HepG2 (cell line): ENCODE data around the gene S100A6. TPM values are rescaled to one million over a fixed set of nuclear protein-coding genes. Genes with fewer than 3 reads are reported as not detected.

Experiments used
- ARID4A ChIP-seq: sonication (generic); formaldehyde crosslinking; IDR thresholded peaks from 2 replicates; pipeline ENCODE4 v1.5.0; 2020; ENCODE audit warnings: mild to moderate bottlenecking, missing genetic modification reagents, borderline replicate concordance
- EED ChIP-seq: sonication (generic); formaldehyde crosslinking; IDR thresholded peaks from 2 replicates; pipeline ENCODE4 v1.5.0; 2020; ENCODE audit warnings: mild to moderate bottlenecking, missing genetic modification reagents
- HES4 ChIP-seq: sonication (generic); formaldehyde crosslinking; IDR thresholded peaks from 2 replicates; pipeline ENCODE4 v1.9.0; 2021; ENCODE audit warnings: mild to moderate bottlenecking, missing genetic modification reagents, borderline replicate concordance
- IRF9 ChIP-seq: sonication (generic); formaldehyde crosslinking; IDR thresholded peaks from 2 replicates; pipeline ENCODE4 v1.8.0; 2022; ENCODE audit warnings: missing genetic modification reagents, mild to moderate bottlenecking, borderline replicate concordance
- JARID2 ChIP-seq: sonication (generic); formaldehyde crosslinking; IDR thresholded peaks from 2 replicates; pipeline ENCODE4 v1.8.1; 2023; ENCODE audit warnings: missing genetic modification reagents, inconsistent platforms; ENCODE audit not compliant: insufficient replicate concordance
- JUND ChIP-seq: sonication (generic); formaldehyde crosslinking; IDR thresholded peaks from 2 replicates; pipeline ENCODE4 v1.8.0; 2022; ENCODE audit warnings: mild to moderate bottlenecking, missing genetic modification reagents
- NFYC ChIP-seq: IDR thresholded peaks from 2 replicates; pipeline ENCODE4 v1.6.1; 2016; ENCODE audit warnings: missing genetic modification reagents, missing compliant biosample characterization
- PHF21A ChIP-seq: sonication (generic); formaldehyde crosslinking; IDR thresholded peaks from 2 replicates; pipeline ENCODE4 v1.5.0; 2020; ENCODE audit warnings: mild to moderate bottlenecking, missing genetic modification reagents
- RXRA ChIP-seq: sonication (generic); formaldehyde crosslinking; IDR thresholded peaks from 2 replicates; pipeline ENCODE4 v1.5.1; 2020; ENCODE audit warnings: missing genetic modification reagents
- SAFB2 ChIP-seq: sonication (generic); formaldehyde crosslinking; IDR thresholded peaks from 2 replicates; pipeline ENCODE4 v1.5.1; 2020; ENCODE audit warnings: missing genetic modification reagents, low read depth, mild to moderate bottlenecking, borderline replicate concordance
- SMAD1 ChIP-seq: sonication (generic); formaldehyde crosslinking; IDR thresholded peaks from 2 replicates; pipeline ENCODE4 v1.4.0; 2020; ENCODE audit warnings: missing genetic modification reagents, low read depth, mild to moderate bottlenecking, borderline replicate concordance
- TCF7L2 ChIP-seq: IDR thresholded peaks from 2 replicates; pipeline ENCODE4 v1.6.1; 2011; ENCODE audit warnings: mild to moderate bottlenecking, low read depth, low read length, moderate library complexity
- ZC3H13 ChIP-seq: sonication (generic); formaldehyde crosslinking; IDR thresholded peaks from 2 replicates; pipeline ENCODE4 v1.8.1; 2023; ENCODE audit warnings: mild to moderate bottlenecking, missing genetic modification reagents, moderate library complexity
- ZNF558 ChIP-seq: sonication (generic); formaldehyde crosslinking; IDR thresholded peaks from 2 replicates; pipeline ENCODE4 v1.9.0; 2022; ENCODE audit warnings: mild to moderate bottlenecking, missing genetic modification reagents, borderline replicate concordance
- ZNF572 ChIP-seq: sonication (generic); formaldehyde crosslinking; IDR thresholded peaks from 2 replicates; pipeline ENCODE4 v1.5.1; 2020; ENCODE audit warnings: mild to moderate bottlenecking, missing genetic modification reagents
- ZNF879 ChIP-seq: sonication (generic); formaldehyde crosslinking; IDR thresholded peaks from 2 replicates; pipeline ENCODE4 v1.8.1; 2023; ENCODE audit warnings: missing genetic modification reagents
- polyA plus RNA-seq, 8 experiments: library from polyadenylated mRNA; depleted of rRNA in 3 of 8; stranded (reverse) in 7 of 8; unstranded in 1 of 8; fragments of >200 nt; fragmentation: Illumina TruSeq in 4 of 8; extraction: Trizol in 4 of 8; gene quantifications; 2 replicates each; pipeline versions ENCODE4 v1.2.1 to v1.2.3, GENCODE V29; 2011 to 2016; ENCODE audit warnings: low read depth in 4 of 8, missing spikeins in 1 of 8, mixed read lengths in 1 of 8; ENCODE audit not compliant: insufficient read depth in 1 of 8
- total RNA-seq, 5 experiments: library from RNA; depleted of rRNA; stranded (reverse); fragments of >200 nt; fragmentation: Illumina TruSeq; extraction: Trizol; gene quantifications; 2 replicates each; pipeline ENCODE4 v1.2.3, GENCODE V29; 2016; ENCODE audit warnings: low read depth in 1 of 5
- TF ChIP-seq, protein P1 (sequence below): sonication (generic); formaldehyde crosslinking; IDR thresholded peaks from 2 replicates; pipeline ENCODE4 v1.4.0; 2020; ENCODE audit warnings: missing genetic modification reagents, borderline replicate concordance
- TF ChIP-seq, protein P2 (sequence below): sonication (generic); IDR thresholded peaks from 2 replicates; pipeline ENCODE4 v1.6.1; 2016; ENCODE audit warnings: low read depth, borderline replicate concordance
- TF ChIP-seq, protein P3 (sequence below): sonication (generic); formaldehyde crosslinking; IDR thresholded peaks from 2 replicates; pipeline ENCODE4 v1.5.0; 2020; ENCODE audit warnings: missing genetic modification reagents

Gene S100A6
- total and polyA plus RNA-seq, 2 of the 13 experiments (the other 11 are each of a cell fraction or from before 2014, with no cell fraction given), result 72.9 to 85.0 TPM

DNA sequence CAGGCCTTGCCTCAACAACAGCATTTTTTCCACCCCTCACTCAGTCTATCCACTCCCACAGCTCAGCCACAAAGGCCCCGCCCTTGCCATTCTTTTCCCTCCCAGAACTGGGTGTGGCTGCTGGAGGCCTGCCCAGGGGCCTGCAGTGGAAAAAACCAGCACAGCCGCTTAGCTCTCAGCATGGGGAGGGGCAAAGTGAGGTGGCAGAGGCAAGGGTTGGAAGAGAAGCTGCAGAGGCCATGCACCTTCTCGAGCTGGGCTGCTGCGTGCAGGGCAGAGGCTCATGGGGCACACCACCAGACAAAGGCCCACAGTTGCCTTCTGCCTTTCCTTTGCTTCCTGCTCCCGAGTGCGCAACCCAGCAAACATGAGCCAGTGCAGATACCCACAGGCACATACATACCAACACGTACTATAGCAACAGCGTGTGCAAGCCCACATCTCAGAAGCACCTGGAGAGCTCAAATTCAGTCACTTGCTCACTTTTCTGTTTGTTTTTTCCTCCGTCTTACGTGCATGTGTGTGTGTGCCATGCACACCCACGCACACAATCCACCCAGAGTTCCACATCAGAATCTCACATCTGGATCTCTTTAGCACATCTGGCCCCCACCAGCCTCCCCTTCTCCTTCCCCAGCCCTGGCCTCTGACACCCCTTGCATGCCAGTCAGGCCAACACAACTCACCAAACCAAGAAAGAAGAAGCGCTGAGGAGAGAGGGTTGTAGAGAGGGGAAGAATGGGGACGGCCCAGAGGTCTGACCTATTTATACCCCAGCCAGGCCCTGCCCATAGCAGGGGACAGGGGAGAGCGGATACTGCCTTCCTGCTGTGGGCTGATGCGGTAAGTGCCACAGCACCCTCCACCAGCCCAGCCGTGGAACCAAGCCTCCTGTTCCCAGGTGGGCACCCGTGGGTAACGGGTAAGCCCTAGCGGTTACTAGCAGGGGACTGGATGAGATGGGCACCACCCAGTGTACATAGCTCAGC lies 9.6 kb upstream of the S100A6 start, which contains the start of gene S100A4 (continued):
- TF ChIP-seq ZNF572, result no peak
- TF ChIP-seq HES4, result no peak
- no peak for TF ChIP-seq ZC3H13
- peak; percentile 22; the same call in 1 of the 2 replicates for TF ChIP-seq ARID4A
- TF ChIP-seq, protein P1, sequence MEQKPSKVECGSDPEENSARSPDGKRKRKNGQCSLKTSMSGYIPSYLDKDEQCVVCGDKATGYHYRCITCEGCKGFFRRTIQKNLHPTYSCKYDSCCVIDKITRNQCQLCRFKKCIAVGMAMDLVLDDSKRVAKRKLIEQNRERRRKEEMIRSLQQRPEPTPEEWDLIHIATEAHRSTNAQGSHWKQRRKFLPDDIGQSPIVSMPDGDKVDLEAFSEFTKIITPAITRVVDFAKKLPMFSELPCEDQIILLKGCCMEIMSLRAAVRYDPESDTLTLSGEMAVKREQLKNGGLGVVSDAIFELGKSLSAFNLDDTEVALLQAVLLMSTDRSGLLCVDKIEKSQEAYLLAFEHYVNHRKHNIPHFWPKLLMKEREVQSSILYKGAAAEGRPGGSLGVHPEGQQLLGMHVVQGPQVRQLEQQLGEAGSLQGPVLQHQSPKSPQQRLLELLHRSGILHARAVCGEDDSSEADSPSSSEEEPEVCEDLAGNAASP (CRISPR knock-in tag), result no peak
- no peak for TF ChIP-seq SMAD1
- peak; percentile 36; the same call in 1 of the 2 replicates for TF ChIP-seq IRF9
- TF ChIP-seq JUND (CRISPR knock-in tag), result no peak
- TF ChIP-seq ZNF879 (CRISPR knock-in tag), result no peak
- 0 out of 2 replicates have a peak, but pooled peaks have one; percentile 62 for TF ChIP-seq SAFB2 (CRISPR knock-in tag)
- 0 out of 2 replicates have a peak, but pooled peaks have one; percentile 19 for TF ChIP-seq PHF21A (CRISPR knock-in tag)
- TF ChIP-seq, protein P2, sequence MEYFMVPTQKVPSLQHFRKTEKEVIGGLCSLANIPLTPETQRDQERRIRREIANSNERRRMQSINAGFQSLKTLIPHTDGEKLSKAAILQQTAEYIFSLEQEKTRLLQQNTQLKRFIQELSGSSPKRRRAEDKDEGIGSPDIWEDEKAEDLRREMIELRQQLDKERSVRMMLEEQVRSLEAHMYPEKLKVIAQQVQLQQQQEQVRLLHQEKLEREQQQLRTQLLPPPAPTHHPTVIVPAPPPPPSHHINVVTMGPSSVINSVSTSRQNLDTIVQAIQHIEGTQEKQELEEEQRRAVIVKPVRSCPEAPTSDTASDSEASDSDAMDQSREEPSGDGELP, result no peak
- TF ChIP-seq ZNF558 (CRISPR knock-in tag), result no peak
- TF ChIP-seq, protein P3, sequence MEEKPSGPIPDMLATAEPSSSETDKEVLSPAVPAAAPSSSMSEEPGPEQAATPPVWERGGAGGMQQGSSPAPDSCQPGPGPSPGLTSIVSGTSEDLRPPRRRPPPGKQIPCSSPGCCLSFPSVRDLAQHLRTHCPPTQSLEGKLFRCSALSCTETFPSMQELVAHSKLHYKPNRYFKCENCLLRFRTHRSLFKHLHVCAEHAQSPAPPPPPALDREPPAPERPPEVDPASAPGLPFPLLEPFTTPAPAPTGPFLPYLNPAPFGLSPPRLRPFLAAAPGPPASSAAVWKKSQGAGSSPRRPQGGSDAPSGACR (CRISPR knock-in tag), result peak; percentile 49; the same call in 1 of the 2 replicates
- TF ChIP-seq EED (CRISPR knock-in tag), result 0 out of 2 replicates have a peak, but pooled peaks have one; percentile 44
- no peak for TF ChIP-seq TCF7L2
- no peak for TF ChIP-seq JARID2 (CRISPR knock-in tag)
- 0 out of 2 replicates have a peak, but pooled peaks have one; percentile 16 for TF ChIP-seq RXRA (CRISPR knock-in tag)
- TF ChIP-seq NFYC, result peak; percentile 34; the same call in 1 of the 2 replicates
